Thyroid gland (tissue), 4 donors: Measurements from ENCODE around the gene ANKRD36C. TPM values are rescaled to one million over a fixed set of nuclear protein-coding genes. Genes with fewer than 3 reads are reported as not detected.
"Not testable (repeated sequence)": the region's sequence is repeated elsewhere in the genome, so short reads cannot be mapped to it uniquely, and the experiment has no call there.

Experiments
- DNase-seq, 2 donors: peaks; one replicate each; pipeline ENCODE4 v3.0.0-alpha.2; 2019
- H3K27ac ChIP-seq, 3 donors: fragments of 200-600 bp; sonication (generic); 1 replicate in 2 of 3; 2 replicates in 1 of 3; pipeline ENCODE4 v1.5.1; 2016 to 2019; ENCODE audit warnings: mild to moderate bottlenecking in 1 of 3, moderate library complexity in 1 of 3
- H3K27me3 ChIP-seq: fragments of 200-600 bp; sonication (generic); one replicate; pipeline ENCODE4 v1.5.1; 2019
- H3K36me3 ChIP-seq, 2 donors: fragments of 200-600 bp; sonication (generic); one replicate each; pipeline ENCODE4 v1.5.1; 2016 to 2019
- H3K4me1 ChIP-seq, 2 donors: fragments of 200-600 bp; sonication (generic); one replicate each; pipeline ENCODE4 v1.5.1; 2017 to 2019
- H3K4me3 ChIP-seq, 3 donors: fragments of 200-600 bp; sonication (generic); replicated peaks in 1 of 3; 1 replicate in 2 of 3; 2 replicates in 1 of 3; pipeline ENCODE4 v1.5.1; 2016; ENCODE audit warnings: mild to moderate bottlenecking in 1 of 3
- H3K9me3 ChIP-seq: fragments of 200-600 bp; sonication (generic); one replicate; pipeline ENCODE4 v1.5.1; 2017
- POLR2A ChIP-seq, 2 donors: fragments of 450-650 bp; IDR thresholded peaks; one replicate each; pipeline ENCODE4 v1.6.1; 2017; ENCODE audit warnings: antibody characterized with exemption in 2 of 2, mild to moderate bottlenecking in 2 of 2, moderate library complexity in 1 of 2
- WGBS, 2 donors: methylation state at CpG; one replicate each; pipeline ENCODE4 v1.1.5; 2017; 5-methylcytosine and 5-hydroxymethylcytosine counted together
- intact Hi-C: fragments of 100-400 bp; cut with DNase I; formaldehyde crosslinking; loops from one replicate; pipeline ENCODE4 v1.15.1; 2023
- total RNA-seq, 4 donors: library from RNA; depleted of rRNA; stranded (reverse); fragments of >200 nt; gene quantifications; one replicate each; pipeline ENCODE4 v1.2.3, GENCODE V29; 2016
- TF ChIP-seq, protein P1 (sequence below), 6 experiments: fragments of 200-600 bp in 3 of 6; fragments of 450-650 bp in 3 of 6; sonication (generic) in 3 of 6; IDR thresholded peaks; one replicate each; pipeline ENCODE4 v1.5.1; 2016 to 2019; ENCODE audit warnings: antibody characterized with exemption in 6 of 6, mild to moderate bottlenecking in 2 of 6, inconsistent platforms in 1 of 6, moderate library complexity in 1 of 6

Gene ANKRD36C
- total RNA-seq, 4 donors from 2014 or later = 23.3 to 34.7 (median 30.2) TPM

DNA sequence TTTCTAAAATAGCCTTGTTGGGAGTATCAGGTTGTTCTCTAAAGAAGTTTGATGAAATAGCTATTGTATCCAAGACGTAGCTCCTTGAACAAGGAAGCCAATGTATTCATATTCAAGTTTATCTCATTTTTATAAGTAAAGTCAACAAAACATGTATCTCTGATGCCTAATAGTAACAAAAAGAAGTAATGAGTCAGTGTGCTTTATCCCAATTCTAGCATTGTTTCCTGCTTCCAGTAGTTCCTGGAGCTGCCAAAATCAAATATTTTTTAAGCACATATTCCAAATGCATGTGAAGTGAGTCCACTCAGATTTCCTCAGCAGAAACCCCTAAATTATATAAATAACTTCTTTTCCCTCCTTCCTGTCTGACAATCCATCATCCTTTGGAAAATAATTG lies 74.6 kb downstream of the ANKRD36C start:
- WGBS, 2 donors = 80 to 89% methylated on average over 1 of the region's 1 CpG
- DNase-seq, H3K36me3 ChIP-seq, H3K27ac ChIP-seq, intact Hi-C loops, H3K4me1 ChIP-seq, H3K27me3 ChIP-seq, H3K9me3 ChIP-seq, H3K4me3 ChIP-seq: not testable (repeated sequence)

DNA sequence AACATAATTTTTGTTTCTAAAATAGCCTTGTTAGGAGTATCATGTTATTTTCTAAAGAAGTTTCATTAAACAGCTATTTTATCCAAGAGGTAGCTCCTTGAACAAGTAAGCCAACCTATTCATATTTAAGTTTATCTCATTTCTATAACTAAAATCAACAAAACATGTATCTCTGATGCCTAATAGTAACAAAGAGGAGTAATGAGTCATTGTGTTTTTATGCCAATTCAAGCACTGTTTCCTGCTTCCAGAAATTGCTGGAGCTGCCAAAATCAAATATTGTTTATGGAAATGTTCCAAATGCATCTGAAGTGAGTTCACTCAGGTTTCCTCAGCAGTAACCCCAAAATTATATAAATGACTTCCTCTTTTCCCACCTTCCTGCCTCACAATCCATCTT lies 76.5 kb downstream of the ANKRD36C start:
- H3K36me3 ChIP-seq, intact Hi-C loops, H3K27ac ChIP-seq, H3K27me3 ChIP-seq, H3K4me1 ChIP-seq, H3K9me3 ChIP-seq, H3K4me3 ChIP-seq, DNase-seq: not testable (repeated sequence)

DNA sequence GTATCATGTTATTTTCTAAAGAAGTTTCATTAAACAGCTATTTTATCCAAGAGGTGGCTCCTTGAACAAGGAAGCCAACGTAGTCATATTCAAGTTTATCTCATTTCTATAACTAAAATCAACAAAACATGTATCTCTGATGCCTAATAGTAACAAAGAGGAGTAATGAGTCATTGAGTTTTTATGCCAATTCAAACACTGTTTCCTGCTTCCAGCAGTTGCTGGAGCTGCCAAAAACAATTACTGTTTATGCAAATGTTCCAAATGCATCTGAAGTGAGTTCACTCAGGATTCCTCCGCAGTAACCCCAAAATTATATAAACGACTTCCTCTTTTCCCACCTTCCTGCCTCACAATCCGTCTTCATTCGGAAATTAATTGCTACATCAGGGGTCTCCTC lies 80.2 kb downstream of the ANKRD36C start:
- H3K36me3 ChIP-seq, H3K9me3 ChIP-seq, DNase-seq, H3K4me3 ChIP-seq, H3K4me1 ChIP-seq, H3K27me3 ChIP-seq, H3K27ac ChIP-seq, intact Hi-C loops: not testable (repeated sequence)
- 61 to 74% methylated on average over 5 of the region's 5 CpGs for WGBS, 2 donors

DNA sequence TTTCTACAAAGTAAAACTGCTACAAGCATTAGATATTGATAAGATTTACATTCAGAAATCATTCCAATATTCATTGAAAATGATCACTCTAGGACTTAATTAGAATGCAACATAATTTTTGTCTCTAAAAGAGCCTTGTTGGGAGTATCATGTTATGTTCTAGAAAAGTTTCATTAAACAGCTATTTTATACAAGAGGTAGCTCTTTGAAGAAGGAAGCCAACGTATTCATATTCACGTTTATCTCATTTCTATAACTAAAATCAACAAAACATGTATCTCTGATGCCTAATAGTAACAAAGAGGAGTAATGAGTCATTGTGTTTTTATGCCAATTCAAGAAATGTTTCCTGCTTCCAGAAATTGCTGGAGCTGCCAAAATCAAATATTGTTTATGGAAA lies 97.2 kb downstream of the ANKRD36C start:
- H3K36me3 ChIP-seq, H3K9me3 ChIP-seq, H3K4me3 ChIP-seq, H3K27me3 ChIP-seq, intact Hi-C loops, H3K27ac ChIP-seq, DNase-seq, H3K4me1 ChIP-seq: not testable (repeated sequence)
- 62 to 75% methylated on average over 2 of the region's 2 CpGs for WGBS, 2 donors

DNA sequence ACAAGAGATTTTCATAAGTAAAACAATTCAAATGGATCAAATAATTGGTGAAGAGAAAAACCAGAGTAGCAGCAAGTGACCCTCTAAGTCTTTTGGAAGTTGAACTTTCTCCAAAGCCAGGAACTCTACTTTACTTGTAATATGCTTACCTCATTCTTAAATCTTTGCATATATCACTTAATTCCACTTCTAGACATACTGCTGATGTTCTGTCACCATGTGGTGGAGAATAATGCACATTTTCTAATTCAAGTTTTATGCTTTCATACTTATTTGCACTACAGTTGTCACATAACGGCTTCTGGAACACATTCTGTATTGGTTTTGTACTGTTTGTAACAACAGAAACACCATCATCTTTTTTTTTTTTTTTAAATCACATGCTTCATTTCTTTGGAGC lies 123.7 kb downstream of the ANKRD36C start:
- H3K4me3 ChIP-seq, H3K27ac ChIP-seq, DNase-seq, H3K36me3 ChIP-seq, H3K4me1 ChIP-seq, H3K27me3 ChIP-seq, H3K9me3 ChIP-seq, intact Hi-C loops: not testable (repeated sequence)
- 96 to 100% methylated on average over 1 of the region's 1 CpG for WGBS, 2 donors

DNA sequence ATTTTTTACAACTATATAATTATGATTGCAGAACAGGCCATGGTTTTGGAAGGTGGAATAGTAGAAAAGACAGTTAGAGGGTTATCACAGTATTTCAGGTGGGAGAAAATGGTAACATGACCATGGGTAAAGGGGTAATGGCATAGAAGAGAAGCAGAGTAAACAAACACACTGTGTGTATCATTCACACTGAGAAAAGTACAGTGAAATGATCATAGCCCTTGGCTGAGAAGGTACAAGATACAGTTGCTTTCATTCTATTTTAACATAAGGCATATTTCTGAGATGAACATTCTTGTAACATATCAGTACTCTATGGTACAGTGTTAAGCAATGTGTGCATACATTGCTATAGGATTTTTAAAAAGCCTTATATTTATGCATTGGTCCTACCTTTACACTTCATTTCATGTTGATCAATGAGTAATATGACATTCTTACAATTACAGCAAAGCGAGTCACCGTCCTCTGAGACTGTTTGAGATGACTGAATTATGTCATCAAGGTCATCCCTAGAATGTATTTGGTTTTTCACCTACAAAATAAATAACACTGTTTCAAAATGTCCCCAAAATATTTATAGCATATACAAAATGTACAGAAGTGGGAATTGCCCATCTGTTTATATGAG lies 124.5 kb downstream of the ANKRD36C start:
- H3K36me3 ChIP-seq, intact Hi-C loops, H3K4me3 ChIP-seq, H3K4me1 ChIP-seq, DNase-seq, H3K9me3 ChIP-seq, H3K27ac ChIP-seq, H3K27me3 ChIP-seq: not testable (repeated sequence)
- WGBS, 2 donors = no CpG with 5 or more reads among the region's 2 CpGs

DNA sequence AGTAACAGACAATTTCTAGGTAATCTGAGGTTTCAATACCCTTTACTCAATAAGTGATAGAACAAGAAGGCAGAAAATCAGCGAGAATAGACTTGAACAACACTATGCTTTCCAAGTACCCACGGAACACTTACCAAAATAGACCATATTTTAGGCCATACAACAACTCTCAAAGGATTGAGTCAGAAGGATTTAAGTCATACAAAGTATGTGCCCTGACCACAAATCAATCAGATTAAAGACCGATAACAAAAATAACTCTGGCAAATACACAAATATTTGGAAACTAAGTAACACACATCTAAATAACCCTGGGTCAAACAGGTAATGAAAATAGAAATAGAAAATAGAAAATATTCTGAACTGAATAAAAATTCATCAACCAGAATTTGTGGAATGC lies 129.5 kb downstream of the ANKRD36C start:
- H3K9me3 ChIP-seq, intact Hi-C loops, DNase-seq, H3K4me3 ChIP-seq, H3K36me3 ChIP-seq, H3K27me3 ChIP-seq, H3K27ac ChIP-seq, H3K4me1 ChIP-seq: not testable (repeated sequence)
- 93 to 95% methylated on average over 3 of the region's 3 CpGs for WGBS, 2 donors

DNA sequence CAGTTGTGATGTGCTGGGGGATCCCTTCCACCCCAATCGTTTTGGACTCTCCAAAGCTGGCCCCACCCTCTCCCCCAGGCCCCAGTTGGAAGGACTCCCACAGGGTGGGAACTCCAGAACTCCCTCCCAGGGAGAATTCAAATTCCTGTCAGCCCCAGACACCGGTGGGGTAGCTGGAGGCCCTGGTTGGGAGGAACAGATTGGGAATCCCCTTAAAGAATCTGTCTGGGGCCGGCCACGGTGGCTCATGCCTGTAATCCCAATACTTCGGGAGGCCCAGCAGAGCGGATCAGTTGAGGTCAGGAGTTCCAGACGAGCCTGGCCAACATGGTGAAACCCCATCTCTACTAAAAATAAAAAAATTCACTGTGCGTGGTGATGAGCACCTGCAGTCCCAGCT lies 155.5 kb downstream of the ANKRD36C start:
- TF ChIP-seq POLR2A (IDR thresholded peaks at IDR 0.05) = no peak
- TF ChIP-seq, protein P1, sequence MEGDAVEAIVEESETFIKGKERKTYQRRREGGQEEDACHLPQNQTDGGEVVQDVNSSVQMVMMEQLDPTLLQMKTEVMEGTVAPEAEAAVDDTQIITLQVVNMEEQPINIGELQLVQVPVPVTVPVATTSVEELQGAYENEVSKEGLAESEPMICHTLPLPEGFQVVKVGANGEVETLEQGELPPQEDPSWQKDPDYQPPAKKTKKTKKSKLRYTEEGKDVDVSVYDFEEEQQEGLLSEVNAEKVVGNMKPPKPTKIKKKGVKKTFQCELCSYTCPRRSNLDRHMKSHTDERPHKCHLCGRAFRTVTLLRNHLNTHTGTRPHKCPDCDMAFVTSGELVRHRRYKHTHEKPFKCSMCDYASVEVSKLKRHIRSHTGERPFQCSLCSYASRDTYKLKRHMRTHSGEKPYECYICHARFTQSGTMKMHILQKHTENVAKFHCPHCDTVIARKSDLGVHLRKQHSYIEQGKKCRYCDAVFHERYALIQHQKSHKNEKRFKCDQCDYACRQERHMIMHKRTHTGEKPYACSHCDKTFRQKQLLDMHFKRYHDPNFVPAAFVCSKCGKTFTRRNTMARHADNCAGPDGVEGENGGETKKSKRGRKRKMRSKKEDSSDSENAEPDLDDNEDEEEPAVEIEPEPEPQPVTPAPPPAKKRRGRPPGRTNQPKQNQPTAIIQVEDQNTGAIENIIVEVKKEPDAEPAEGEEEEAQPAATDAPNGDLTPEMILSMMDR (IDR thresholded peaks at IDR 0.05) = no peak
- H3K36me3 ChIP-seq = no peaks in the 10 kb centered on the region
- 96 to 98% methylated on average over 7 to 8 of the region's 8 CpGs for WGBS, 2 donors
- no peak overlapping the region for H3K4me3 ChIP-seq
- H3K9me3 ChIP-seq = no peaks in the 10 kb centered on the region
- DNase-seq = no peak
- H3K27me3 ChIP-seq = no peaks in the 10 kb centered on the region
- no peak overlapping the region for H3K27ac ChIP-seq
- intact Hi-C loops = no loop called here
- H3K4me1 ChIP-seq = no peaks in the 10 kb centered on the region

DNA sequence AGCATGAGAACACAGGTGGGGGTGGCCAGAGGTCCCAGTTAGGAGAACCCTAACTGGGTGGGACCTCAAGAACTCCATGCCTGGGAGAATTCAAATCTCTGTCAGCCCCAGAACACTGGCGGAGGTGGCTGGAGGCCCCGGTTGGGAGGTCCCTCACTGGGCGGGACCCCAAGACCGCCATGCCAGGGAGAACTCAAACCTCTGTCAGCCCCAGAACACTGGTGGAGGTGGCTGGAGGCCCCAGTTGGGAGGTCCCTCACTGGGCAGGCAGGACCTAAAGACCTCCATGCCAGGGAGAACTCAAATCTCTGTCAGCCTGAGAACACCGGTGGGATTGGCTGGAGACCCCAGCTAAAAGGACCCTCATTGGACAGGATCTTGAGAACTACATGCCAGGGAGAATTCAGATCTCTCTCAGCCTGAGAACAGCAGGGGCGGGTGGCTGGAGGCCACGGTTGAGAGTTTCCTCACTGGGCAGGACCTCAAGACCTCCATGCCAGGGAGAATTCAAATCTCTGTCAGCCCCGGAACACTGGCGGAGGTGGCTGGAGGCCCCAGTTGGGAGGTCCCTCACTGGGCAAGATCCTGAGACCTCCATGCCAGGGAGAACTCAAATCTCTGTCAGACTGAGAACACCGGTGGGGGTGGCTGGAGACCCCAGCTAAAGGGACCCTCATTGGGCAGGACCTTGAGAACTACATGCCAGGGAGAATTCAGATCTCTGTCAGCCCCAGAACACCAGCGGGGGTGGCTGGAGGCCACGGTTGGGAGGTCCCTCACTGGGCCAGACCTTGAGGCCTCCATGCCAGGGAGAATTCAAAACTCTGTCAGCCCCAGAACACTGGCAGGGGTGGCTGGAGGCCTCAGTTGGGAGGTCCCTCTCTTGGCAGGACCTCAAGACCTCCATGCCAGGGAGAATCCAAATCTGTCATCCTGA lies 157.3 kb downstream of the ANKRD36C start:
- H3K27me3 ChIP-seq, H3K4me3 ChIP-seq, H3K4me1 ChIP-seq, H3K9me3 ChIP-seq, intact Hi-C loops, DNase-seq, H3K27ac ChIP-seq, H3K36me3 ChIP-seq: not testable (repeated sequence)
- WGBS, 2 donors = 89 to 95% methylated on average over 9 to 11 of the region's 12 CpGs

DNA sequence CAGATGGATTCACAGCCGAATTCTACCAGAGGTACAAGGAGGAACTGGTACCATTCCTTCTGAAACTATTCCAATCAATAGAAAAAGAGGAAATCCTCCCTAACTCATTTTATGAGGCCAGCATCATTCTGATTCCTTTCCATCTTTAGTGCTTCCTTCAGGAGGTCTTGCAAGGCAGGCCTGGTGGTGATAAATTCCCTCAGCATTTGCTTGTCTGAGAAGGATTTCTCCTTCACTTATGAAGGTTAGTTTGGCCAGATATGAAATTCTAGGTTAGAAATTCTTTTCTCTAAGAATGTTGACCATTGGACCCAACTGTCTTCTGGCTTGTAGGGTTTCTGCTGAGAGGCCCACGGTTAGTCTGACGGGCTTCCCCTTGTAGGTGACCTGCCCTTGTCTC lies 167.4 kb downstream of the ANKRD36C start:
- H3K27me3 ChIP-seq, H3K4me3 ChIP-seq, H3K9me3 ChIP-seq, H3K4me1 ChIP-seq, H3K27ac ChIP-seq, H3K36me3 ChIP-seq, intact Hi-C loops, DNase-seq: not testable (repeated sequence)
- 94 to 97% methylated on average over 3 of the region's 3 CpGs for WGBS, 2 donors

DNA sequence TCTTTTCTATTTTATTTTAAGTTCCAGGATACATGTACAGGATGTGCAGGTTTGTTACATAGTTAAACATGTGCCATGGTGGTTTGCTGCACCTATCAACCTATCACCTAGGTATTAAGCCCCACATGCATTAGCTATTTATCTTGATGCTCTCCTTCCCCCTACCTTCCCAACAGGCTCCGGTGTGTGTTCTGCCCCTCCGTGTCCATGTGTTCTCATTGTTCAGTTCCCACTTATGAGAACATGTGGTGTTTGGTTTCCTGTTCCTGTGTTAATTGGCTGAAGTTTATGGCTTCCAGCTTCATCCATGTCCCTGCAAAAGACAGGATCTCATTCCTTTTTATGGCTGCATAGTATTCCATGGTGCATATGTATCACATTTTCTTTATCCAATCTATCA lies 174.1 kb downstream of the ANKRD36C start:
- DNase-seq, intact Hi-C loops, H3K36me3 ChIP-seq, H3K9me3 ChIP-seq, H3K4me1 ChIP-seq, H3K4me3 ChIP-seq, H3K27me3 ChIP-seq, H3K27ac ChIP-seq: not testable (repeated sequence)
- WGBS, 2 donors = 96 to 98% methylated on average over 2 of the region's 2 CpGs

DNA sequence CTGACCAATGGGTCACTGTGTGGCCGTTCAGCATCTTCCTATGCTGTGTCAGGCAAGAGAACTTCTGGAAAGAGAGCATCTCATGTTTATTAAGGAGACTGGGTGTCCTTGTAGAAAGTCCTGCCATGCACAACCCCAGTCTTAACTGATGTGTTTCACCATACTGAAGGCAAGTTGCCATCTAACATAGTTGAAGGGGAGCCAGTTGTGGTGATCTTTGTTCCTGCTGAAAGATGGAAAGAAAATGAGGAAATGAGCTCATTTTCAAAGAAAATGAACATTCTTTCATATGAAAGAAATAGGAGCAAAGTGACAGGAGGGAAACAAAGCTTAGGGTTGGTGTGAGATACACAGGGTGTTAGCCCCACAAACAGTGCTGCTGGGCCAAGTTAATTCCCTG lies 178.3 kb downstream of the ANKRD36C start:
- H3K4me1 ChIP-seq, H3K4me3 ChIP-seq, DNase-seq, H3K27me3 ChIP-seq, H3K9me3 ChIP-seq, intact Hi-C loops, H3K36me3 ChIP-seq, H3K27ac ChIP-seq: not testable (repeated sequence)
- WGBS, 2 donors = 83 to 88% methylated on average over 1 of the region's 1 CpG
